ENCODE data around the gene PRPF6. TPM values are rescaled to one million over a fixed set of nuclear protein-coding genes. Genes with fewer than 3 reads are reported as not detected.

The PRPF6 gene
- total RNA-seq, 1 donor from 2014 or later, result 57.2 TPM

- no peaks in the 10 kb centered on the region for H3K27me3 ChIP-seq (ENCODE audit: low read depth)
- H3K4me1 ChIP-seq, result peaks cover 39% of the 10 kb centered on the region
- H3K27ac ChIP-seq, result no peak overlapping the region
- ATAC-seq (no peak), DNase-seq (no peak)
- intact Hi-C loops (cut with DNase I), result no loop called here
- no peaks in the 10 kb centered on the region for H3K9me3 ChIP-seq
- H3K4me3 ChIP-seq, result no peak overlapping the region
- TF ChIP-seq CTCF (IDR thresholded peaks at IDR 0.05), result no peak
- H3K36me3 ChIP-seq, result peaks cover 53% of the 10 kb centered on the region
Measured at GRCh38 chr20:63982937-63983336, 2.0 kb downstream of the PRPF6 start.

- Histone ChIP-seq H3K36me3 (peaks cover 98% of the 10 kb centered on the region), H3K4me3 (no peak overlapping the region), H3K27me3 (ENCODE audit: low read depth) (no peaks in the 10 kb centered on the region), H3K27ac (no peak overlapping the region), H3K9me3 (no peaks in the 10 kb centered on the region), H3K4me1 (peaks cover 9% of the 10 kb centered on the region)
- TF ChIP-seq CTCF (IDR thresholded peaks at IDR 0.05), result no peak
- no peak for ATAC-seq
- intact Hi-C loops (cut with DNase I), result no loop called here
- DNase-seq, result no peak
Measured at GRCh38 chr20:64000906-64001305, 20.0 kb downstream of the PRPF6 start.

- no peak overlapping the region for H3K4me3 ChIP-seq
Measured at GRCh38 chr20:64001607-64002011, 20.7 kb downstream of the PRPF6 start.

GRCh38 chr20:64003960-64004725 lies 23.2 kb downstream of the PRPF6 start:
- peaks cover 94% of the 10 kb centered on the region for H3K36me3 ChIP-seq
- H3K9me3 ChIP-seq, result no peaks in the 10 kb centered on the region
- H3K4me3 ChIP-seq, result no peak overlapping the region
- no peaks in the 10 kb centered on the region for H3K27me3 ChIP-seq (ENCODE audit: low read depth)
- no peak overlapping the region for H3K27ac ChIP-seq
- ATAC-seq, result peak; percentile 33 to 35
- no peak for TF ChIP-seq CTCF (IDR thresholded peaks at IDR 0.05)
- DNase-seq, result no peak
- peaks cover 9% of the 10 kb centered on the region for H3K4me1 ChIP-seq
- intact Hi-C loops (cut with DNase I), result no loop called here

More at GRCh38 chr20:64001607-64002011, 20.7 kb downstream of the PRPF6 start:
- Histone ChIP-seq H3K4me1 (peaks cover 9% of the 10 kb centered on the region), H3K27me3 (ENCODE audit: low read depth) (no peaks in the 10 kb centered on the region), H3K36me3 (peaks cover 98% of the 10 kb centered on the region), H3K27ac (no peak overlapping the region), H3K9me3 (no peaks in the 10 kb centered on the region)
- DNase-seq (no peak), ATAC-seq (no peak)
- intact Hi-C loops (cut with DNase I), result no loop called here
- TF ChIP-seq CTCF (IDR thresholded peaks at IDR 0.05), result no peak

GRCh38 chr20:64005394-64005793 lies 24.5 kb downstream of the PRPF6 start:
- peak in 1 of 2 donors; percentile 18 for ATAC-seq
- H3K36me3 ChIP-seq, result peaks cover 90% of the 10 kb centered on the region
- intact Hi-C loops (cut with DNase I), result no loop called here
- no peak overlapping the region for H3K27ac ChIP-seq
- H3K4me3 ChIP-seq, result no peak overlapping the region
- H3K4me1 ChIP-seq, result peaks cover 9% of the 10 kb centered on the region
- no peak for DNase-seq
- no peak for TF ChIP-seq CTCF (IDR thresholded peaks at IDR 0.05)
- no peaks in the 10 kb centered on the region for H3K9me3 ChIP-seq
- H3K27me3 ChIP-seq (ENCODE audit: low read depth), result no peaks in the 10 kb centered on the region

Data from lower lobe of right lung (tissue), 2 donors.